ENCODE measurements around the gene HARS2. TPM values are rescaled to one million over a fixed set of nuclear protein-coding genes. Genes with fewer than 3 reads are reported as not detected.
"Not testable (repeated sequence)": the region's sequence is repeated elsewhere in the genome, so short reads cannot be mapped to it uniquely, and the experiment has no call there.

The HARS2 gene
- total RNA-seq, 1 donor from 2014 or later = 29.9 TPM

DNA sequence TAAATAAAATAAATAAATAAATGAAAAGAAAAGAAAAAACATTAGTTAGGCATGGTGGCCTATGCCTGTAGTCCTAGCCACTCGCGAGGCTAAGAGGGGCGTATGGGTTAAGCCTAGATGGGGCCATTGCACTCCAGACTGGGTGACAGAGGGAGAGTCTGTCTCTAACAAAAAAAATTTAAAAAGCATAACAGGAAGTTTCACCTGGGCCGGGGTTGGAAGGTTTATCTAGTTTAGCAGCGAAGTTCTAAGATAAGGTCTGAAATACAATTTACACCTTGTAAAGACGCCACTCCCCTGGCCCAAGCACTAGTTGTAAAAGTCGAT, 27.0 kb downstream of the HARS2 start:
- Histone ChIP-seq H3K9ac (ENCODE audit: low read length) (peak overlapping the region; percentile 42), H3K4me2 (ENCODE audit: low read length) (peak overlapping the region; percentile 77), H3K9me3 (ENCODE audit: insufficient read depth, low read depth, low read length) (no peaks in the 10 kb centered on the region), H3K36me3 (ENCODE audit: insufficient read depth, low read length) (no peaks in the 10 kb centered on the region), H3K79me2 (ENCODE audit: insufficient read depth, low read length) (no peaks in the 10 kb centered on the region), H3K4me1 (ENCODE audit: insufficient read depth, low read length) (peaks cover 4% of the 10 kb centered on the region), H3K27ac (ENCODE audit: low read depth, low read length) (peak overlapping the region; percentile 70), H3K4me3 (ENCODE audit: insufficient read depth, low read depth, low read length) (peak overlapping the region; percentile 37), H3K27me3 (ENCODE audit: insufficient read depth, low read length) (no peaks in the 10 kb centered on the region), H2AFZ (ENCODE audit: low read depth, low read length) (peak overlapping the region; percentile 66), H4K20me1 (ENCODE audit: insufficient read depth, low read length) (no peaks in the 10 kb centered on the region)
- Mint-ChIP-seq H3K4me1 (ENCODE audit: low read depth, unreplicated experiment) (peaks cover 4% of the 10 kb centered on the region), H3K27me3 (ENCODE audit: low read depth, unreplicated experiment) (no peaks in the 10 kb centered on the region), H3K9me3 (ENCODE audit: unreplicated experiment) (peaks cover 7% of the 10 kb centered on the region), H3K27ac (ENCODE audit: unreplicated experiment) (peak overlapping the region; percentile 75), H3K4me3 (ENCODE audit: unreplicated experiment) (no peak overlapping the region), H3K36me3 (ENCODE audit: low read depth, unreplicated experiment) (no peaks in the 10 kb centered on the region)
- no peak for FAIRE-seq
- DNase-seq (ENCODE audit: low read depth) = no peak
- TF ChIP-seq EZH2 (IDR thresholded peaks at IDR 0.05; ENCODE audit: insufficient read depth, low read length) = no peak
- TF ChIP-seq, protein P1, sequence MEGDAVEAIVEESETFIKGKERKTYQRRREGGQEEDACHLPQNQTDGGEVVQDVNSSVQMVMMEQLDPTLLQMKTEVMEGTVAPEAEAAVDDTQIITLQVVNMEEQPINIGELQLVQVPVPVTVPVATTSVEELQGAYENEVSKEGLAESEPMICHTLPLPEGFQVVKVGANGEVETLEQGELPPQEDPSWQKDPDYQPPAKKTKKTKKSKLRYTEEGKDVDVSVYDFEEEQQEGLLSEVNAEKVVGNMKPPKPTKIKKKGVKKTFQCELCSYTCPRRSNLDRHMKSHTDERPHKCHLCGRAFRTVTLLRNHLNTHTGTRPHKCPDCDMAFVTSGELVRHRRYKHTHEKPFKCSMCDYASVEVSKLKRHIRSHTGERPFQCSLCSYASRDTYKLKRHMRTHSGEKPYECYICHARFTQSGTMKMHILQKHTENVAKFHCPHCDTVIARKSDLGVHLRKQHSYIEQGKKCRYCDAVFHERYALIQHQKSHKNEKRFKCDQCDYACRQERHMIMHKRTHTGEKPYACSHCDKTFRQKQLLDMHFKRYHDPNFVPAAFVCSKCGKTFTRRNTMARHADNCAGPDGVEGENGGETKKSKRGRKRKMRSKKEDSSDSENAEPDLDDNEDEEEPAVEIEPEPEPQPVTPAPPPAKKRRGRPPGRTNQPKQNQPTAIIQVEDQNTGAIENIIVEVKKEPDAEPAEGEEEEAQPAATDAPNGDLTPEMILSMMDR (IDR thresholded peaks at IDR 0.05; ENCODE audit: insufficient read depth, low read depth, low read length) = no peak

DNA sequence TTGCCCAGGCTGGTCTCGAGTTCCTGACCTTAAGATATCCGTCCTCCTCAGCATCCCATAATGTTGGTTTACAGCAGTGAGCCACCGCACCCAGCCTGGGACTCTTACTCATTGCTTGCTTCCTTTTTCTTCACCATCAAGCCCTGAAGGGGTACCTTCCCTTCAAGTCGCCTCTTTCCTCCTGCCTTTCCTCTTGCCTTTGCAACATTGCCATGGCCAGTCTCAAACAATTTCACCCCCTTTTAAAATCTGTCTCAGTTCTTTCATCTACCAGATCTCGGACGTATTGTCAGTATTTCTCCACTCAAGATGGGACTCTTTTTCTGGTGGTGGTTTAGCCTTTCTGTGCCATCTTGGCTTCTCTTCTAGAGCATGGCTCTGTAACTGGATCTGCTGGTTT, 29.5 kb downstream of the HARS2 start:
- not testable (repeated sequence) for H3K4me3 Mint-ChIP-seq (ENCODE audit: unreplicated experiment); H3K4me2 ChIP-seq (ENCODE audit: low read length); H3K27ac ChIP-seq (ENCODE audit: low read depth, low read length); H3K9ac ChIP-seq (ENCODE audit: low read length); H3K36me3 ChIP-seq (ENCODE audit: insufficient read depth, low read length); H2AFZ ChIP-seq (ENCODE audit: low read depth, low read length); H3K27ac Mint-ChIP-seq (ENCODE audit: unreplicated experiment); DNase-seq (ENCODE audit: low read depth); H3K9me3 Mint-ChIP-seq (ENCODE audit: unreplicated experiment); H3K9me3 ChIP-seq (ENCODE audit: insufficient read depth, low read depth, low read length); H3K36me3 Mint-ChIP-seq (ENCODE audit: low read depth, unreplicated experiment); H3K27me3 ChIP-seq (ENCODE audit: insufficient read depth, low read length); H3K27me3 Mint-ChIP-seq (ENCODE audit: low read depth, unreplicated experiment); H3K4me1 ChIP-seq (ENCODE audit: insufficient read depth, low read length); FAIRE-seq; H3K4me3 ChIP-seq (ENCODE audit: insufficient read depth, low read depth, low read length); H4K20me1 ChIP-seq (ENCODE audit: insufficient read depth, low read length); H3K4me1 Mint-ChIP-seq (ENCODE audit: low read depth, unreplicated experiment); H3K79me2 ChIP-seq (ENCODE audit: insufficient read depth, low read length)

DNA sequence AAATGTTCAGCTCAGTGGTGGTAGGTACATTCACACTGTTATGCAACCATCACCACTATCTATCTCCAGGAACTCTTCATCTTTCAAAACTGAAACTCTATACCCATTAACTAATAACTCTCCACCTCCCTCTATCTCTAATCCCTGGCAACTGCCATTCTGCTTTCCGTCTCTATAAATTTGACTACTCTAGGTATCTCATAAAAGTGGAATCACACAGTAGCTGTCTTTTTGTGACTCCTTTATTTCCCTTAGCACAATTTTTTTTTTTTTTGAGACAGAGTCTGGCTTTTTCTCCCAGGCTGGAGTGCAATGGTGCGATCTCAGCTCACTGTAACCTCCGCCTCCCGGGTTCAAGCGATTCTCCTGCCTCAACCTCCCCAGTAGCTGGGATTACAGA, 30.1 kb downstream of the HARS2 start:
- H3K4me2 ChIP-seq (ENCODE audit: low read length); H3K9me3 ChIP-seq (ENCODE audit: insufficient read depth, low read depth, low read length); FAIRE-seq; H3K27ac Mint-ChIP-seq (ENCODE audit: unreplicated experiment); H3K4me3 ChIP-seq (ENCODE audit: insufficient read depth, low read depth, low read length); H3K4me3 Mint-ChIP-seq (ENCODE audit: unreplicated experiment); H3K27me3 ChIP-seq (ENCODE audit: insufficient read depth, low read length); H3K4me1 Mint-ChIP-seq (ENCODE audit: low read depth, unreplicated experiment); H2AFZ ChIP-seq (ENCODE audit: low read depth, low read length); H3K79me2 ChIP-seq (ENCODE audit: insufficient read depth, low read length); H4K20me1 ChIP-seq (ENCODE audit: insufficient read depth, low read length); DNase-seq (ENCODE audit: low read depth); H3K27me3 Mint-ChIP-seq (ENCODE audit: low read depth, unreplicated experiment); H3K36me3 Mint-ChIP-seq (ENCODE audit: low read depth, unreplicated experiment); H3K9ac ChIP-seq (ENCODE audit: low read length); H3K9me3 Mint-ChIP-seq (ENCODE audit: unreplicated experiment); H3K4me1 ChIP-seq (ENCODE audit: insufficient read depth, low read length); H3K36me3 ChIP-seq (ENCODE audit: insufficient read depth, low read length); H3K27ac ChIP-seq (ENCODE audit: low read depth, low read length): not testable (repeated sequence)

Measured in astrocyte (in vitro differentiated cells and primary cell).